Left ventricle myocardium inferior (tissue), 1 donor: ENCODE data around the gene RTRAF. TPM values are rescaled to one million over a fixed set of nuclear protein-coding genes. Genes with fewer than 3 reads are reported as not detected.
A peak's percentile ranks its signal among the peaks of the same experiment; 100 is the strongest.

Source experiments
- DNase-seq: peaks from one replicate; pipeline ENCODE4 v3.0.0-alpha.2; 2020
- H3K27ac ChIP-seq: fragments of 200-600 bp; replicated peaks from 2 replicates; pipeline ENCODE4 v1.8.0; 2021
- H3K27me3 ChIP-seq: fragments of 200-600 bp; 2 replicates; pipeline ENCODE4 v1.8.0; 2021; ENCODE audit warnings: low read depth
- H3K36me3 ChIP-seq: fragments of 200-600 bp; 2 replicates; pipeline ENCODE4 v1.8.0; 2021
- H3K4me1 ChIP-seq: fragments of 200-600 bp; 2 replicates; pipeline ENCODE4 v1.8.0; 2021
- H3K4me3 ChIP-seq: fragments of 200-600 bp; 2 replicates; pipeline ENCODE4 v1.8.0; 2021; ENCODE audit warnings: mild to moderate bottlenecking, moderate library complexity
- H3K9me3 ChIP-seq: fragments of 200-600 bp; replicated peaks from 2 replicates; pipeline ENCODE4 v1.8.0; 2021
- CTCF ChIP-seq: fragments of 200-600 bp; IDR thresholded peaks from 2 replicates; pipeline ENCODE4 v1.8.0; 2021; ENCODE audit warnings: antibody characterized with exemption, mild to moderate bottlenecking, borderline replicate concordance
- intact Hi-C: fragments of 100-400 bp; cut with micrococcal nuclease; formaldehyde crosslinking; loops from one replicate; pipeline ENCODE4 v1.11.0; 2022
- total RNA-seq: library from RNA; stranded (reverse); fragmentation: NEBNext Ultra II Directional; extraction: Animal tissue kit (Norgen Biotek cat#: 25700); gene quantifications from one replicate; pipeline ENCODE4 v1.2.1, GENCODE V29; 2021
- donor health status: DM: no; HTN: yes; CAD: no; lungs with severe emphysema.

Gene RTRAF
- total RNA-seq, 1 donor from 2014 or later = 237 TPM

GRCh38 chr14:52000696-52001095 lies 11.3 kb downstream of the RTRAF start:
- TF ChIP-seq CTCF = no peak
- H3K9me3 ChIP-seq = no peaks in the 10 kb centered on the region
- H3K27me3 ChIP-seq = no peaks in the 10 kb centered on the region
- peaks cover 82% of the 10 kb centered on the region for H3K4me1 ChIP-seq
- H3K27ac ChIP-seq = peak overlapping the region; percentile 89
- DNase-seq = no peak
- no peak overlapping the region for H3K4me3 ChIP-seq
- intact Hi-C loops = no loop called here
- peaks cover 73% of the 10 kb centered on the region for H3K36me3 ChIP-seq

- TF ChIP-seq CTCF = no peak
- intact Hi-C loops = no loop called here
These were observed 13.2 kb downstream of the RTRAF start for GRCh38 chr14:52002542-52002941.

GRCh38 chr14:52003324-52003723 lies 14.0 kb downstream of the RTRAF start:
- Histone ChIP-seq H3K4me1 (peaks cover 92% of the 10 kb centered on the region), H3K27ac (peak overlapping the region; percentile 89), H3K36me3 (peaks cover 88% of the 10 kb centered on the region), H3K9me3 (no peaks in the 10 kb centered on the region), H3K4me3 (no peak overlapping the region), H3K27me3 (no peaks in the 10 kb centered on the region)
- no peak for TF ChIP-seq CTCF
- DNase-seq = no peak
- intact Hi-C loops = no loop called here

More at GRCh38 chr14:52002542-52002941, 13.2 kb downstream of the RTRAF start:
- no peak overlapping the region for H3K4me3 ChIP-seq
- H3K36me3 ChIP-seq = peaks cover 88% of the 10 kb centered on the region
- H3K27ac ChIP-seq = peak overlapping the region; percentile 89
- peaks cover 84% of the 10 kb centered on the region for H3K4me1 ChIP-seq
- H3K27me3 ChIP-seq = no peaks in the 10 kb centered on the region
- no peak for DNase-seq
- H3K9me3 ChIP-seq = no peaks in the 10 kb centered on the region

GRCh38 chr14:52005625-52006024 lies 16.3 kb downstream of the RTRAF start:
- intact Hi-C loops = no loop called here
- TF ChIP-seq CTCF = no peak
- Histone ChIP-seq H3K36me3 (peaks cover 90% of the 10 kb centered on the region), H3K4me1 (peaks cover 94% of the 10 kb centered on the region), H3K4me3 (no peak overlapping the region), H3K27ac (peak overlapping the region; percentile 89), H3K9me3 (no peaks in the 10 kb centered on the region), H3K27me3 (no peaks in the 10 kb centered on the region)
- no peak for DNase-seq

- Histone ChIP-seq H3K27ac (peak overlapping the region; percentile 89), H3K27me3 (no peaks in the 10 kb centered on the region), H3K36me3 (peaks cover 90% of the 10 kb centered on the region), H3K4me3 (no peak overlapping the region), H3K9me3 (no peaks in the 10 kb centered on the region), H3K4me1 (peaks cover 94% of the 10 kb centered on the region)
- DNase-seq = no peak
- intact Hi-C loops = no loop called here
- TF ChIP-seq CTCF = no peak
These were observed 17.0 kb downstream of the RTRAF start for GRCh38 chr14:52006361-52006760.
